Psoas muscle (tissue), 8 donors: ENCODE data around the gene MEST. TPM values are rescaled to one million over a fixed set of nuclear protein-coding genes. Genes with fewer than 3 reads are reported as not detected.

Experiments used
- ATAC-seq, 4 donors: fragments of 200-7000 bp; cut with Tn5 transposase; one replicate each; pipeline ENCODE4 v1.9.1; 2020; ENCODE audit warnings: moderate library complexity in 3 of 4, mild to moderate bottlenecking in 2 of 4
- DNase-seq, 2 donors: peaks; one replicate each; pipeline ENCODE4 v3.0.0-alpha.2; 2020
- H3K27ac ChIP-seq: fragments of 200-600 bp; one replicate; pipeline ENCODE4 v1.8.0; 2022
- H3K27me3 ChIP-seq, 3 donors: fragments of 200-600 bp in 1 of 3; one replicate each; pipeline versions ENCODE4 v1.6.1 to v1.8.0; 2013 to 2022; ENCODE audit warnings: low read length in 2 of 3, mild to moderate bottlenecking in 2 of 3, moderate library complexity in 1 of 3; ENCODE audit not compliant: insufficient read depth in 3 of 3
- H3K36me3 ChIP-seq, 2 donors: fragments of 200-600 bp in 1 of 2; one replicate each; pipeline versions ENCODE4 v1.6.1 to v1.8.0; 2013 to 2022; ENCODE audit warnings: low read depth in 1 of 2, mild to moderate bottlenecking in 1 of 2, moderate library complexity in 1 of 2; ENCODE audit not compliant: insufficient read depth in 1 of 2
- H3K4me1 ChIP-seq: fragments of 200-600 bp; one replicate; pipeline ENCODE4 v1.8.0; 2022
- H3K4me3 ChIP-seq: fragments of 200-600 bp; one replicate; pipeline ENCODE4 v1.8.0; 2022; ENCODE audit warnings: mild to moderate bottlenecking
- H3K9me3 ChIP-seq: fragments of 200-600 bp; one replicate; pipeline ENCODE4 v1.8.0; 2022
- WGBS, 3 donors: extraction: QIAGEN DNeasy Blood & Tissue Kit; methylation state at CpG; one replicate each; pipeline versions ENCODE4 v1.1.6 to v1.1.7; 2013; 5-methylcytosine and 5-hydroxymethylcytosine counted together
- intact Hi-C, 2 donors: fragments of 100-400 bp; cut with DNase I; formaldehyde crosslinking; loops; one replicate each; pipeline versions ENCODE4 v1.11.0 to v1.14.2; 2022
- polyA plus RNA-seq, 3 donors: library from polyadenylated mRNA; stranded (reverse); fragments of 200-250 nt; gene quantifications; one replicate each; pipeline ENCODE4 v1.2.3, GENCODE V29; 2013
- total RNA-seq, 4 donors: library from RNA; stranded (reverse); fragmentation: NEBNext Ultra II Directional in 2 of 4; extraction: Animal tissue kit (Norgen Biotek cat#: 25700) in 2 of 4; gene quantifications; one replicate each; pipeline versions ENCODE4 v1.2.1 to v1.2.4, GENCODE V29; 2021 to 2023
- TF ChIP-seq, protein P1 (sequence below): fragments of 200-600 bp; IDR thresholded peaks from one replicate; pipeline ENCODE4 v1.8.0; 2022; ENCODE audit warnings: antibody characterized with exemption
- donor health status: healthy with polysubstance abuse.
- donor health status: DM: no; HTN: no; CAD: no; lungs with moderate emphysema.
- donor health status: Bipolar disorder and iron deficiency.
- donor health status: healthy.
- donor health status: DM: yes; HTN: yes; CAD: no.
- donor health status: DM: no; HTN: no; CAD: no.
- donor health status: DM: no; HTN: no; CAD: no.
- donor health status: DM: yes; HTN: yes; CAD: no.

Gene MEST
- total and polyA plus RNA-seq, 7 donors, result 2.8 to 12.6 (median 5.2) TPM

DNA sequence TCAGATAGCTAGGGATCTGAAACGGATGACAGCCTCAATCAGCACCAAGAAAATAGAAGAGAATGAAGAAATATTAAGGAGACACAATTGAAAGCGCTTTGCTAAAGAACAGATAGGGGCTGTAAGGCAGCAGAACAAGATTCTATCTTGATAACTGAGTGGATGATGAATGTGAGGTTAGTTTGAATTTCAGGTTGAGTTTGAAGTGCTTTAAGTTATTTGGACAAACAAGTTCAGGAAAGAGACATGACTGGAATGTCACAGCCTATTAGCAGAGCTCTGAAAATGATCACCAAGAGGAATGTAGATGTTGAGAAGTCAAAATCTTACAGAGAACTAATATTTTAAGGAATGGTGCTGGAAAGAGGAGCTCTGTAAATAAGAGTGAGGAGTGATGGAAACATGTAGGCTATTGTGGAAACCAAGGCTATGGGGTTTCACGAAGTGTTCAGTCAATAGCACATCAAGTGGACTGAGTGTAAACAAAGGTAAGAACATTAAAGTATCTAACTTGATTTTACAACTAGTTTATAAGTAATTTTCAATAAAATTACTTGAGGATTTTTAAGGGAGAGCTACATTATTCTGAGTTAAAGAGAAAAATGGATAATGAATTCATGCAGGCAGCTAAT lies 61.6 kb downstream of the MEST start:
- Histone ChIP-seq H3K9me3 (no peaks in the 10 kb centered on the region), H3K4me3 (no peak overlapping the region), H3K4me1 (no peaks in the 10 kb centered on the region), H3K36me3 (peaks cover 3 to 31% of the 10 kb centered on the region in 2 donors), H3K27me3 (no peaks in the 10 kb centered on the region), H3K27ac (no peak overlapping the region)
- DNase-seq, result no peak
- TF ChIP-seq, protein P1, sequence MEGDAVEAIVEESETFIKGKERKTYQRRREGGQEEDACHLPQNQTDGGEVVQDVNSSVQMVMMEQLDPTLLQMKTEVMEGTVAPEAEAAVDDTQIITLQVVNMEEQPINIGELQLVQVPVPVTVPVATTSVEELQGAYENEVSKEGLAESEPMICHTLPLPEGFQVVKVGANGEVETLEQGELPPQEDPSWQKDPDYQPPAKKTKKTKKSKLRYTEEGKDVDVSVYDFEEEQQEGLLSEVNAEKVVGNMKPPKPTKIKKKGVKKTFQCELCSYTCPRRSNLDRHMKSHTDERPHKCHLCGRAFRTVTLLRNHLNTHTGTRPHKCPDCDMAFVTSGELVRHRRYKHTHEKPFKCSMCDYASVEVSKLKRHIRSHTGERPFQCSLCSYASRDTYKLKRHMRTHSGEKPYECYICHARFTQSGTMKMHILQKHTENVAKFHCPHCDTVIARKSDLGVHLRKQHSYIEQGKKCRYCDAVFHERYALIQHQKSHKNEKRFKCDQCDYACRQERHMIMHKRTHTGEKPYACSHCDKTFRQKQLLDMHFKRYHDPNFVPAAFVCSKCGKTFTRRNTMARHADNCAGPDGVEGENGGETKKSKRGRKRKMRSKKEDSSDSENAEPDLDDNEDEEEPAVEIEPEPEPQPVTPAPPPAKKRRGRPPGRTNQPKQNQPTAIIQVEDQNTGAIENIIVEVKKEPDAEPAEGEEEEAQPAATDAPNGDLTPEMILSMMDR, result no peak
- no peak for ATAC-seq
- 89 to 92% (median 91%) methylated on average over 3 of the region's 3 CpGs for whole genome bisulfite sequencing, 3 donors
- intact Hi-C loops, result no loop called here

DNA sequence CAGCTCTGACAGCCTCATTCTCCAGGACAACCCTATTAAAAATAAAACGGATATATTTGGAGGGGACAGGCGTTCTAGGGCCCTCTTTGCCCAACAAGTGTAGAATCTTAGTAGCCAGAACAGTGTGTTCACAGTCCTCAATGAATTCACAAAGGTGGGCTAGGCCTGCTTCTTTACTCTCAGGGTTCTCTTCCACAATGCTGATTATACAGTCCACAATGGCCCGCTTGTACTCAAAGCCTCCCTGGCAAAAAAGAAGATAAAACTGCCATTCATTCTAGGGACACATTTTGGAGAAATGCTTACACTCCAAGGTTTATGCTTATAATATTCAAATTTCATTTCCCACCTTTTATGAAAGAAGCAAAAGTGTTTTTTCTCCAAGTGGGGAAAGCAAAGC lies 62.6 kb downstream of the MEST start:
- TF ChIP-seq, protein P1, result no peak
- ATAC-seq, result no peak
- Histone ChIP-seq H3K36me3 (peaks cover 3 to 24% of the 10 kb centered on the region in 2 donors), H3K27me3 (no peaks in the 10 kb centered on the region), H3K27ac (no peak overlapping the region), H3K4me3 (no peak overlapping the region), H3K9me3 (no peaks in the 10 kb centered on the region), H3K4me1 (no peaks in the 10 kb centered on the region)
- DNase-seq, result no peak
- WGBS, 3 donors, result 86 to 97% (median 97%) methylated on average over 3 of the region's 3 CpGs
- intact Hi-C loops, result no loop called here

Other genes starting within 250 kb of the MEST start
- under 1 TPM in 1 of 4 donors, not detected in 3; 0.32 TPM for gene CPA2, start 225.2 kb upstream of the MEST start, total RNA-seq
- under 1 TPM in 2 of 3 donors, not detected in 1; 0.23 to 0.30 TPM for gene CPA2, start 225.2 kb upstream of the MEST start, polyA plus RNA-seq
- gene CPA4, start 198.9 kb upstream of the MEST start, total RNA-seq, result 1 to 10 TPM in 2 of 4 donors, under 1 TPM in 2; 0.11 to 2.5 (median 1.0) TPM
- under 1 TPM; 0.09 to 0.68 (median 0.20) TPM for gene CPA4, start 198.9 kb upstream of the MEST start, polyA plus RNA-seq
- gene CPA5, start 147.3 kb upstream of the MEST start, total RNA-seq, result 1 to 10 TPM in 2 of 4 donors, under 1 TPM in 1, not detected in 1; 0.73 to 5.2 (median 1.7) TPM
- gene CPA5, start 147.3 kb upstream of the MEST start, polyA plus RNA-seq, result 1 to 10 TPM in 1 of 3 donors, under 1 TPM in 2; 0.42 to 1.3 (median 0.48) TPM
- gene CPA1, start 111.6 kb upstream of the MEST start, total RNA-seq, result 1 to 10 TPM in 3 of 4 donors, under 1 TPM in 1; 0.52 to 4.6 (median 1.3) TPM
- gene CPA1, start 111.6 kb upstream of the MEST start, polyA plus RNA-seq, result 1 to 10 TPM in 1 of 3 donors, under 1 TPM in 2; 0.18 to 1.0 (median 0.56) TPM
- 1 to 10 TPM; 2.4 to 4.6 (median 3.2) TPM for gene CEP41, start 51.1 kb upstream of the MEST start, total RNA-seq
- 1 to 10 TPM; 3.0 to 4.6 (median 4.2) TPM for gene CEP41, start 51.1 kb upstream of the MEST start, polyA plus RNA-seq
- gene COPG2, start 176.7 kb downstream of the MEST start, total RNA-seq, result 10 to 100 TPM; 13.2 to 21.5 (median 18.3) TPM
- 10 to 100 TPM in 1 of 3 donors, 1 to 10 TPM in 2; 9.6 to 12.1 (median 10.0) TPM for gene COPG2, start 176.7 kb downstream of the MEST start, polyA plus RNA-seq
- gene TSGA13, start 194.5 kb downstream of the MEST start, total RNA-seq, result not detected
- gene TSGA13, start 194.5 kb downstream of the MEST start, polyA plus RNA-seq, result not detected
- gene KLF14, start 242.1 kb downstream of the MEST start, total RNA-seq, result 1 to 10 TPM in 2 of 4 donors, under 1 TPM in 2; 0.34 to 2.2 (median 0.86) TPM
- gene KLF14, start 242.1 kb downstream of the MEST start, polyA plus RNA-seq, result 1 to 10 TPM in 2 of 3 donors, under 1 TPM in 1; 0.48 to 1.5 (median 1.3) TPM